CD4-positive, alpha-beta memory T cell (primary cell): ENCODE results near the gene HTR7. TPM values are rescaled to one million over a fixed set of nuclear protein-coding genes. Genes with fewer than 3 reads are reported as not detected.
A peak's percentile ranks its signal among the peaks of the same experiment; 100 is the strongest.

Experiments
- CTCF ChIA-PET: fragments of 350-600 bp; sonication (Branson Sonifier 250); formaldehyde crosslinking; loops from one replicate; lab custom pipeline; 2021; ENCODE audit warnings: inconsistent platforms; ENCODE audit not compliant: partially characterized antibody; lab: Charles Lee
- POLR2A ChIA-PET: fragments of 350-600 bp; sonication (Branson Sonifier 250); formaldehyde crosslinking; loops from one replicate; lab custom pipeline; 2021; ENCODE audit not compliant: partially characterized antibody; lab: Charles Lee
- DNase-seq, 5 donors: peaks; one replicate each; pipeline versions ENCODE4 v3.0.0 to v3.0.0-alpha.2; 2020 to 2022; ENCODE audit warnings: mixed read lengths in 1 of 5
- H3K27ac ChIP-seq: one replicate; pipeline ENCODE4 v1.7.0; 2013; ENCODE audit warnings: low read depth, low read length
- H3K27me3 ChIP-seq: 2 replicates; pipeline ENCODE4 v1.7.0; 2013; ENCODE audit warnings: mild to moderate bottlenecking, low read length, moderate library complexity; ENCODE audit not compliant: insufficient read depth
- H3K36me3 ChIP-seq: 2 replicates; pipeline ENCODE4 v1.7.0; 2013; ENCODE audit warnings: mild to moderate bottlenecking, low read length, moderate library complexity; ENCODE audit not compliant: insufficient read depth
- H3K4me1 ChIP-seq: 2 replicates; pipeline ENCODE4 v1.7.0; 2013; ENCODE audit warnings: mild to moderate bottlenecking, low read length, moderate library complexity; ENCODE audit not compliant: insufficient read depth
- H3K4me3 ChIP-seq, 2 donors: one replicate each; pipeline ENCODE4 v1.7.0; 2013; ENCODE audit warnings: low read length in 2 of 2, mild to moderate bottlenecking in 1 of 2
- H3K9me3 ChIP-seq, 2 donors: one replicate each; pipeline ENCODE4 v1.7.0; 2013; ENCODE audit warnings: low read length in 2 of 2, control low read depth in 1 of 2; ENCODE audit not compliant: control insufficient read depth in 1 of 2
- H3K27ac Mint-ChIP-seq, 7 donors: one replicate each; pipeline ENCODE4 v1.8.0; 2020 to 2021; ENCODE audit warnings: mixed read lengths in 7 of 7, mild to moderate bottlenecking in 6 of 7, inconsistent platforms in 3 of 7, moderate library complexity in 3 of 7
- H3K27me3 Mint-ChIP-seq, 2 donors: one replicate each; pipeline ENCODE4 v1.8.0; 2020 to 2021; ENCODE audit warnings: mixed read lengths in 2 of 2
- H3K36me3 Mint-ChIP-seq, 2 donors: one replicate each; pipeline ENCODE4 v1.8.0; 2020 to 2021; ENCODE audit warnings: mixed read lengths in 2 of 2, inconsistent platforms in 1 of 2, mild to moderate bottlenecking in 1 of 2
- H3K4me1 Mint-ChIP-seq, 4 donors: one replicate each; pipeline ENCODE4 v1.8.0; 2020 to 2021; ENCODE audit warnings: mixed read lengths in 4 of 4, mild to moderate bottlenecking in 1 of 4
- H3K4me3 Mint-ChIP-seq, 8 donors: one replicate each; pipeline ENCODE4 v1.8.0; 2020 to 2021; ENCODE audit warnings: mixed read lengths in 8 of 8, mild to moderate bottlenecking in 7 of 8, moderate library complexity in 6 of 8, inconsistent platforms in 3 of 8
- H3K9me3 Mint-ChIP-seq, 8 donors: one replicate each; pipeline ENCODE4 v1.8.0; 2020 to 2021; ENCODE audit warnings: mixed read lengths in 8 of 8, mild to moderate bottlenecking in 5 of 8, inconsistent platforms in 3 of 8, moderate library complexity in 1 of 8
- intact Hi-C: fragments of 100-400 bp; cut with micrococcal nuclease; formaldehyde crosslinking; loops from one replicate; pipeline ENCODE4 v1.15.1; 2023
- polyA plus RNA-seq, 2 donors: library from polyadenylated mRNA; unstranded; fragments of 300-500 nt; fragmentation: Illumina TruSeq; gene quantifications; one replicate each; pipeline ENCODE4 v1.2.3, GENCODE V29; 2021
- total RNA-seq, 2 experiments: library from RNA; stranded (reverse); gene quantifications; one replicate each; pipeline ENCODE4 v1.2.3, GENCODE V29; 2021

HTR7 gene
- total and polyA plus RNA-seq, 4 experiments from 2014 or later, result not detected

DNA sequence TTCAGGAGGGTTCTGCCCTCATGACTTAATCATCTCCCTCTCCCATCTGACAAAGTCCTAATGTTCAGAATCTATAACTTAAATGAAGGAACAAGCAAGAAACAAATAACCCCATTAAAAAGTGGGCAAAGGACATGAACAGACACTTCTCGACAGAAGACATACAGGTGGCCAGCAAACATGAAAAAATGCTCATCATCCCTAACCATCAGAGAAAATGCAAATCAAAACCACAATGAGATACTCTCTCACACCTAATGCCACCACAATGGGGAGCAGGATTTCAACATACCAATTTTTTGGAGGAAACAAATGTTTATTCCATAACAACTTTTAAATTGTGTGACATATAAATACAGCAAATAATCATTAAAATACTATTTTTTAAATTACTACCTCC, 3.0 kb upstream of the HTR7 start:
- POLR2A ChIA-PET, result no interaction called here
- Histone ChIP-seq H3K27me3 (peaks cover 25% of the 10 kb centered on the region), H3K36me3 (no peaks in the 10 kb centered on the region), H3K4me1 (peaks cover 11% of the 10 kb centered on the region), H3K27ac (no peak overlapping the region), H3K9me3 (no peaks in the 10 kb centered on the region), H3K4me3 (no peak overlapping the region)
- no peak for DNase-seq
- Mint-ChIP-seq H3K36me3 (peaks cover 0 to 1% of the 10 kb centered on the region in 2 donors), H3K9me3 (no peaks in the 10 kb centered on the region), H3K4me1 (peaks cover 6 to 8% (median 7%) of the 10 kb centered on the region in 4 donors), H3K27ac (no peak overlapping the region), H3K4me3 (no peak overlapping the region), H3K27me3 (peaks cover 24 to 29% of the 10 kb centered on the region in 2 donors)
- CTCF ChIA-PET, result interaction anchor here (1.1 to 2.7 kb wide), 2 partner anchors 10 to 74 kb away, joined by 3 to 12 read pairs; partner anchors contain the start of gene RPP30
- intact Hi-C loops, result no loop called here

DNA sequence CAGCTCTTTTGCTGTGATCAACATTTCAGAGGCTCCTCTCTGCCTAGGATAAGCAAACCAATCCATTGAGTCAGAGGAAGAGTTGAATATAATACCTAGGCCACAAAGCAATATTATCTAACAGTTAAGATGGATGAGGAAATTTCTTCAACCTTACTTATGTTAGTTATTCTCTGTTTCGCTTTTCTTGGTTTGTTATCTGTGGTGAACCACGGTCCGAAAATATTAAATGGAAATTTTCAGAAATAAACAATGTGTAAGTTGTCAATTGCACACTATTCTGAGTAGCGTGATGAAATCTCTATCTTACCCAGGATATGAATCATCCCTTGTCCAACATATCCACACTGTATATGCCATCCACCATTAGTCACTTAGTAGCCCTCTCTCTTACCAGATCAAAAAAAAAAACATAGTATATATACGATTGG, 1.5 kb upstream of the HTR7 start:
- Mint-ChIP-seq H3K4me1 (peaks cover 6 to 8% (median 7%) of the 10 kb centered on the region in 4 donors), H3K4me3 (peak overlapping the region in 4 of 8 donors; percentile 2 to 94 (median 48)), H3K36me3 (peaks cover 0 to 1% of the 10 kb centered on the region in 2 donors), H3K27ac (no peak overlapping the region), H3K27me3 (peaks cover 32 to 37% of the 10 kb centered on the region in 2 donors), H3K9me3 (no peaks in the 10 kb centered on the region)
- ChIA-PET CTCF (interaction anchor here (2.7 to 5.0 kb wide), 2 partner anchors 12 to 13 kb away, joined by 12 to 36 read pairs; partner anchors contain the start of gene RPP30), POLR2A (no interaction called here)
- Histone ChIP-seq H3K27ac (no peak overlapping the region), H3K9me3 (no peaks in the 10 kb centered on the region), H3K4me1 (peaks cover 11% of the 10 kb centered on the region), H3K4me3 (no peak overlapping the region), H3K36me3 (no peaks in the 10 kb centered on the region), H3K27me3 (peaks cover 37% of the 10 kb centered on the region)
- no peak for DNase-seq
- intact Hi-C loops, result no loop called here

DNA sequence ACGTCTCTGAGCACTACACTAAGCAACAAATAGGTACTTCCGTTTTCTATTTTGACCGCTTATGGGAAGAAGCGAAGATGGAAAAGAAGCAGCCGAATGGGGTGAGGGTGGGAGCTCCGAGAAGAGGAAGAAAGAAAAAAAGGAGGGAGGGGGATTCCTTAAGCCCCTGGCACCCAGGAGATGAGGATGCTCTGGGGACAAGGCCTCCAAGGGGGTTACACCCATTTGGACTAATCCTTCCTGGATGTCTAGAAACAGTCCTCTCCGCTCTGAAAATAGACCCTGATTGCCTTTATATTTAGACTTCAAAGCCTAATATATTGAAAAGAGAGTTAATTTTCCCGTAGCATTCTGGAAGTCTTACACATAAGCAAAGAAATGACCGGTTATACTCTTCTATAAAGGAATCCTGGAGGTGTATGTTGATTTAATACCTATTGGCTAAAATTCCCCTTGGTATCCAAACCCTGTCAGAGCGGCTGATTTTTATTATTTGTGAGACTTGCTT, 676 bp upstream of the HTR7 start:
- Histone ChIP-seq H3K4me3 (peak overlapping the region in 1 of 2 donors; percentile 40), H3K27ac (no peak overlapping the region), H3K9me3 (no peaks in the 10 kb centered on the region), H3K27me3 (peaks cover 41% of the 10 kb centered on the region), H3K36me3 (no peaks in the 10 kb centered on the region), H3K4me1 (peaks cover 11% of the 10 kb centered on the region)
- Mint-ChIP-seq H3K4me3 (peak overlapping the region; percentile 83 to 94 (median 88)), H3K36me3 (peaks cover 0 to 1% of the 10 kb centered on the region in 2 donors), H3K27me3 (peaks cover 30 to 37% of the 10 kb centered on the region in 2 donors), H3K4me1 (peaks cover 6 to 8% (median 7%) of the 10 kb centered on the region in 4 donors), H3K27ac (peak overlapping the region in 4 of 7 donors; percentile 15 to 70 (median 66)), H3K9me3 (no peaks in the 10 kb centered on the region)
- DNase-seq, result no peak
- intact Hi-C loops, result no loop called here
- ChIA-PET POLR2A (interaction anchor here (1.0 kb wide), 1 partner anchor 13 kb away, joined by 7 read pairs; the partner anchor contains the start of gene RPP30), CTCF (interaction anchor here (1.3 to 5.0 kb wide), 4 partner anchors 7 to 23 kb away, joined by 3 to 36 read pairs (median 12); partner anchors contain the start of gene RPP30)

DNA sequence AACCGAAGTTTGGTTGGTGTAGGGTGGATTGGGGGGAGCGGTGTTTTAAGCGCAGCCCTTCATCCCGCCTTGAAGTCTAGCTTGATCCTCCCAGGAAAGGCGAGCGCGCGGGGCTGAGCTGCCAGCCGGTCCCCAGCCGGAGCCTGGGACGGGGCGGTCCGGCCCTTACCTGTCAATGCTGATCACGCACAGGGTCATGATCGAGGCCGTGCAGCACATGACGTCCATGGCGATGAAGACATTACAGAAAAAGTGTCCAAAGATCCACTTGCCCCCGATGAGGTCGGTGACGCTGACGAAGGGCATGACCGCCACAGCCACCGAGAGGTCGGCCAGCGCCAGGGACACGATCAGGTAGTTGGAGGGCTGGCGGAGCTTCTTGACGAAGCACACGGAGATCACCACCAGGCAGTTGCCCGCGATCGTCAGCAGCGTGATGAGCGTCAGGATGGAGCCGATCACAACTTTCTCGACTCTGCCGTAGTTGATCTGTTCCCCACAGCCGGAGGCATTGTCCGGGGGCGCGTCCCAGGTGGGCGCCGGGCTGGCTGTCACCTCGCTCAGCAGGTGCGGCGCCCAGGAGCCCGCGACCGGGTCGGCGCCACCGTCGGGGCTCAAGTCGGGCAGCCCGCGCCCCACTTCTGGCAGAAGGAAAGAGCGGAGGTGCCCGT, 740 bp downstream of the HTR7 start:
- ChIA-PET CTCF (interaction anchor here (2.2 to 5.0 kb wide), 3 partner anchors 9 to 18 kb away, joined by 9 to 36 read pairs (median 16); partner anchors contain the start of gene RPP30), POLR2A (no interaction called here)
- intact Hi-C loops, result loop anchor here (1.0 kb wide), 1 partner anchor 14 kb away; the partner anchor contains the start of gene RPP30
- Histone ChIP-seq H3K4me1 (peaks cover 11% of the 10 kb centered on the region), H3K4me3 (peak overlapping the region; percentile 6 to 34), H3K9me3 (no peaks in the 10 kb centered on the region), H3K36me3 (no peaks in the 10 kb centered on the region), H3K27me3 (peaks cover 41% of the 10 kb centered on the region), H3K27ac (no peak overlapping the region)
- peaks cover 6 to 8% (median 7%) of the 10 kb centered on the region in 4 donors for H3K4me1 Mint-ChIP-seq
- peaks cover 0 to 1% of the 10 kb centered on the region in 2 donors for H3K36me3 Mint-ChIP-seq
- peaks cover 0 to 2% (median under 1%) of the 10 kb centered on the region in 8 donors for H3K9me3 Mint-ChIP-seq
- H3K4me3 Mint-ChIP-seq, result peak overlapping the region; percentile 89 to 93 (median 90)
- H3K27ac Mint-ChIP-seq, result peak overlapping the region in 4 of 7 donors; percentile 20 to 72 (median 54)
- peaks cover 32 to 35% of the 10 kb centered on the region in 2 donors for H3K27me3 Mint-ChIP-seq
- DNase-seq, result peak in 2 of 5 donors; percentile 5 to 23

GRCh38 chr10:90856261-90856660, 1.6 kb downstream of the HTR7 start:
- Histone ChIP-seq H3K27ac (no peak overlapping the region), H3K4me1 (peaks cover 11% of the 10 kb centered on the region), H3K27me3 (peaks cover 37% of the 10 kb centered on the region), H3K9me3 (no peaks in the 10 kb centered on the region), H3K36me3 (no peaks in the 10 kb centered on the region), H3K4me3 (no peak overlapping the region)
- Mint-ChIP-seq H3K27me3 (peaks cover 37 to 38% of the 10 kb centered on the region in 2 donors), H3K27ac (no peak overlapping the region), H3K9me3 (peaks cover 0 to 10% (median 5%) of the 10 kb centered on the region in 8 donors), H3K36me3 (peaks cover 0 to 3% of the 10 kb centered on the region in 2 donors), H3K4me1 (peaks cover 6 to 8% (median 7%) of the 10 kb centered on the region in 4 donors), H3K4me3 (peak overlapping the region; percentile 36 to 93 (median 60))
- intact Hi-C loops, result no loop called here
- no peak for DNase-seq
- POLR2A ChIA-PET, result no interaction called here
- CTCF ChIA-PET, result interaction anchor here (0.7 to 5.0 kb wide), 5 partner anchors 9 to 1343 kb away, joined by 3 to 36 read pairs (median 9); partner anchors contain the start of gene RPP30

DNA sequence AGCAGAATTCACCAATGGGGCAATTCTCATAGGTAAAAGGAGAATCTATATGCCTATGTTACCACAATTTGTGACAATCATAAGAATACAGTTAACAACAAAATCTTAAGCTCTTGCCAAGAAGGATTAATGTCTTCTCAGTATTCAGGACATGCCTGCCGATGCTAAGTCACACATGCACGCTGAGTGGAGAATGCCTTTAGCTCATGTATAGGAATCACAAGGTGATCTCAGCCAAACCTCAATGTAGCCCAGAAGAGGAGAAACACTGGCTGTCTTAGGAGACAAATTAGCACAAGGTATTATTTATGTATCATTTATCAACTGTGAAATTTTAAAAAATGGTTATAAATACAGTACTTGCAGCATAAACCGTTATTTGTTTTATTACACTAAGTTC, 2.7 kb downstream of the HTR7 start:
- CTCF ChIA-PET, result interaction anchor here (1.0 to 5.0 kb wide), 3 partner anchors 10 to 25 kb away, joined by 3 to 36 read pairs (median 16); partner anchors contain the start of gene RPP30
- Histone ChIP-seq H3K4me3 (no peak overlapping the region), H3K27ac (no peak overlapping the region), H3K4me1 (peaks cover 11% of the 10 kb centered on the region), H3K27me3 (peaks cover 37% of the 10 kb centered on the region), H3K36me3 (no peaks in the 10 kb centered on the region), H3K9me3 (no peaks in the 10 kb centered on the region)
- intact Hi-C loops, result no loop called here
- DNase-seq, result no peak
- POLR2A ChIA-PET, result no interaction called here
- Mint-ChIP-seq H3K4me3 (no peak overlapping the region), H3K4me1 (peaks cover 6 to 8% (median 7%) of the 10 kb centered on the region in 4 donors), H3K9me3 (peaks cover 0 to 21% (median 16%) of the 10 kb centered on the region in 8 donors), H3K27me3 (peaks cover 38 to 39% of the 10 kb centered on the region in 2 donors), H3K36me3 (peaks cover 0 to 3% of the 10 kb centered on the region in 2 donors), H3K27ac (no peak overlapping the region)
